H1 (cell line): Measurements from ENCODE around the gene PTCSC3.

ENCODE experiments used
- BRCA1 ChIP-seq: IDR thresholded peaks from 2 replicates; pipeline ENCODE4 v1.6.1; 2012; ENCODE audit warnings: low read depth, low read length, improper control_type of control experiment
- EP300 ChIP-seq, 2 experiments: IDR thresholded peaks; 1 replicate in 1 of 2; 2 replicates in 1 of 2; pipeline ENCODE4 v1.6.1; 2011 to 2012; ENCODE audit warnings: low read depth in 2 of 2, low read length in 2 of 2, mild to moderate bottlenecking in 2 of 2, borderline replicate concordance in 1 of 2, inconsistent platforms in 1 of 2, moderate library complexity in 1 of 2
- GTF2F1 ChIP-seq: IDR thresholded peaks from 2 replicates; pipeline ENCODE4 v1.6.1; 2012; ENCODE audit warnings: low read depth, low read length, improper control_type of control experiment, borderline replicate concordance
- RNF2 ChIP-seq: fragments of 200-900, 300-1000 bp; sonication (generic); IDR thresholded peaks from 2 replicates; pipeline ENCODE4 v1.7.1; 2016; ENCODE audit warnings: borderline replicate concordance, low read depth, mild to moderate bottlenecking, antibody characterized with exemption, low read length; ENCODE audit not compliant: poor library complexity, severe bottlenecking; ENCODE audit errors: missing control alignments
- RXRA ChIP-seq: IDR thresholded peaks from 2 replicates; pipeline ENCODE4 v1.6.1; 2011; ENCODE audit warnings: low read depth, mild to moderate bottlenecking, low read length, moderate library complexity; ENCODE audit not compliant: insufficient read depth
- YY1 ChIP-seq: IDR thresholded peaks from 2 replicates; pipeline ENCODE4 v1.6.1; 2011; ENCODE audit warnings: low read depth, mild to moderate bottlenecking, low read length
- ZNF274 ChIP-seq: IDR thresholded peaks from 2 replicates; pipeline ENCODE4 v1.7.0; 2012; ENCODE audit warnings: low read length, borderline replicate concordance; ENCODE audit errors: extremely low read depth
- TF ChIP-seq, protein P1 (sequence below), 3 experiments: IDR thresholded peaks; 1 replicate in 2 of 3; 2 replicates in 1 of 3; pipeline versions ENCODE4 v1.5.1 to v1.6.1; 2011; ENCODE audit warnings: low read length in 3 of 3, mild to moderate bottlenecking in 3 of 3, inconsistent platforms in 2 of 3, low read depth in 1 of 3, moderate library complexity in 1 of 3; ENCODE audit not compliant: insufficient read depth in 1 of 3; ENCODE audit errors: control extremely low read depth in 1 of 3

GRCh38 chr14:36163451-36163850 lies 13.1 kb downstream of the PTCSC3 start:
- no peak for TF ChIP-seq EP300 (IDR thresholded peaks at IDR 0.05; ENCODE audit: borderline replicate concordance in 1 of 2, low read depth in 2 of 2, low read length in 2 of 2)
- TF ChIP-seq, protein P1, sequence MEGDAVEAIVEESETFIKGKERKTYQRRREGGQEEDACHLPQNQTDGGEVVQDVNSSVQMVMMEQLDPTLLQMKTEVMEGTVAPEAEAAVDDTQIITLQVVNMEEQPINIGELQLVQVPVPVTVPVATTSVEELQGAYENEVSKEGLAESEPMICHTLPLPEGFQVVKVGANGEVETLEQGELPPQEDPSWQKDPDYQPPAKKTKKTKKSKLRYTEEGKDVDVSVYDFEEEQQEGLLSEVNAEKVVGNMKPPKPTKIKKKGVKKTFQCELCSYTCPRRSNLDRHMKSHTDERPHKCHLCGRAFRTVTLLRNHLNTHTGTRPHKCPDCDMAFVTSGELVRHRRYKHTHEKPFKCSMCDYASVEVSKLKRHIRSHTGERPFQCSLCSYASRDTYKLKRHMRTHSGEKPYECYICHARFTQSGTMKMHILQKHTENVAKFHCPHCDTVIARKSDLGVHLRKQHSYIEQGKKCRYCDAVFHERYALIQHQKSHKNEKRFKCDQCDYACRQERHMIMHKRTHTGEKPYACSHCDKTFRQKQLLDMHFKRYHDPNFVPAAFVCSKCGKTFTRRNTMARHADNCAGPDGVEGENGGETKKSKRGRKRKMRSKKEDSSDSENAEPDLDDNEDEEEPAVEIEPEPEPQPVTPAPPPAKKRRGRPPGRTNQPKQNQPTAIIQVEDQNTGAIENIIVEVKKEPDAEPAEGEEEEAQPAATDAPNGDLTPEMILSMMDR (IDR thresholded peaks at IDR 0.05; ENCODE audit: control extremely low read depth in 1 of 3, insufficient read depth in 1 of 3, low read depth in 1 of 3, low read length in 3 of 3), result no peak
- no peak for TF ChIP-seq BRCA1
- no peak for TF ChIP-seq RXRA
- no peak for TF ChIP-seq RNF2
- no peak for TF ChIP-seq GTF2F1
- no peak for TF ChIP-seq YY1
- no peak for TF ChIP-seq ZNF274
